HUDEP-2 (cell line): ENCODE measurements around the gene CCDC174.
A peak's percentile ranks its signal among the peaks of the same experiment; 100 is the strongest.
"Not testable (repeated sequence)": the region's sequence is repeated elsewhere in the genome, so short reads cannot be mapped to it uniquely, and the experiment has no call there.

Experiments used
- DNase-seq, 76 experiments: peaks; one replicate each; lab custom pipeline; 2025; ENCODE audit not compliant: unreplicated experiment in 76 of 76; lab: John Stamatoyannopoulos, UW

CCDC174 gene

GRCh38 chr3:14651440-14652251, at the start of gene CCDC174:
CCDC174 (plus strand) TSS chr3:14651762; CDS start chr3:14651837, 75 bp downstream.
- peak; percentile 22 to 98 (median 92) for DNase-seq

GRCh38 chr3:14602006-14602803, 49.4 kb upstream of the CCDC174 start:
- DNase-seq, result no peak

GRCh38 chr3:14602804-14603644, 48.5 kb upstream of the CCDC174 start:
- no peak for DNase-seq

GRCh38 chr3:14605067-14605466, 46.5 kb upstream of the CCDC174 start:
- no peak for DNase-seq

- DNase-seq, result no peak
These were observed 45.8 kb upstream of the CCDC174 start for GRCh38 chr3:14605744-14606143.

GRCh38 chr3:14606669-14607339, 44.8 kb upstream of the CCDC174 start:
- no peak for DNase-seq

GRCh38 chr3:14608298-14608697, 43.3 kb upstream of the CCDC174 start:
- DNase-seq, result no peak

- not testable (repeated sequence) for DNase-seq
These were observed 42.5 kb upstream of the CCDC174 start for GRCh38 chr3:14609058-14609457.

- DNase-seq, result no peak
These were observed 42.1 kb upstream of the CCDC174 start for GRCh38 chr3:14609506-14609905.

- no peak for DNase-seq
These were observed 41.6 kb upstream of the CCDC174 start for GRCh38 chr3:14609941-14610340.

- DNase-seq, result no peak
These were observed 37.4 kb upstream of the CCDC174 start for GRCh38 chr3:14614189-14614588.

GRCh38 chr3:14614862-14615261, 36.7 kb upstream of the CCDC174 start:
- no peak for DNase-seq

GRCh38 chr3:14616606-14617507, 34.7 kb upstream of the CCDC174 start:
- no peak for DNase-seq

GRCh38 chr3:14617508-14618023, 34.0 kb upstream of the CCDC174 start:
- DNase-seq, result no peak

GRCh38 chr3:14619605-14620004, 32.0 kb upstream of the CCDC174 start:
- DNase-seq, result no peak

- DNase-seq, result no peak
These were observed 31.1 kb upstream of the CCDC174 start for GRCh38 chr3:14620512-14620911.

- no peak for DNase-seq
These were observed 30.5 kb upstream of the CCDC174 start for GRCh38 chr3:14621093-14621492.

- no peak for DNase-seq
These were observed 29.2 kb upstream of the CCDC174 start for GRCh38 chr3:14622368-14622767.

GRCh38 chr3:14623569-14624051, 28.0 kb upstream of the CCDC174 start:
- no peak for DNase-seq
